GM12873 (cell line): ENCODE data around the gene TUBGCP2.

Experiments
- CTCF ChIP-seq: IDR thresholded peaks from 2 replicates; pipeline ENCODE4 v1.5.1; 2012; ENCODE audit warnings: low read depth, mild to moderate bottlenecking, moderate library complexity, low read length, control low read depth; ENCODE audit not compliant: insufficient read depth; ENCODE audit errors: missing control alignments

TUBGCP2 gene

GRCh38 chr10:133267829-133268228 is 40.8 kb downstream of the TUBGCP2 start:
- no peak for TF ChIP-seq CTCF

- TF ChIP-seq CTCF: no peak
Measured at GRCh38 chr10:133267293-133267692, 41.4 kb downstream of the TUBGCP2 start.

- TF ChIP-seq CTCF: no peak
Measured at GRCh38 chr10:133266056-133266795, 42.4 kb downstream of the TUBGCP2 start.

GRCh38 chr10:133264461-133264860 is 44.2 kb downstream of the TUBGCP2 start:
- no peak for TF ChIP-seq CTCF

GRCh38 chr10:133263674-133264073 is 45.0 kb downstream of the TUBGCP2 start:
- TF ChIP-seq CTCF: no peak

GRCh38 chr10:133262696-133263095 is 46.0 kb downstream of the TUBGCP2 start:
- TF ChIP-seq CTCF: no peak

- no peak for TF ChIP-seq CTCF
Measured at GRCh38 chr10:133261726-133262325, 46.8 kb downstream of the TUBGCP2 start.
